Endodermal cell (in vitro differentiated cells): ENCODE results near the gene PLCL2. TPM values are rescaled to one million over a fixed set of nuclear protein-coding genes. Genes with fewer than 3 reads are reported as not detected.

Source experiments
- DNase-seq: peaks from one replicate; pipeline ENCODE4 v3.0.0-alpha.2; 2017
- H3K27ac ChIP-seq: 2 replicates; pipeline ENCODE4 v1.5.1; 2013; ENCODE audit warnings: mild to moderate bottlenecking, low read depth, low read length, moderate library complexity
- H3K27me3 ChIP-seq: 2 replicates; pipeline ENCODE4 v1.6.1; 2013; ENCODE audit warnings: mild to moderate bottlenecking, low read length, moderate library complexity; ENCODE audit not compliant: insufficient read depth, control insufficient read depth, poor library complexity, severe bottlenecking
- H3K36me3 ChIP-seq: 2 replicates; pipeline ENCODE4 v1.7.0; 2013; ENCODE audit warnings: mild to moderate bottlenecking, low read length, moderate library complexity; ENCODE audit not compliant: control insufficient read depth, insufficient read depth
- H3K4me1 ChIP-seq: one replicate; pipeline ENCODE4 v1.7.0; 2013; ENCODE audit warnings: low read length; ENCODE audit not compliant: control insufficient read depth, insufficient read depth
- H3K4me3 ChIP-seq: 2 replicates; pipeline ENCODE4 v1.5.1; 2013; ENCODE audit warnings: mild to moderate bottlenecking, low read length, moderate library complexity
- H3K9ac ChIP-seq: 2 replicates; pipeline ENCODE4 v1.6.1; 2013; ENCODE audit warnings: mild to moderate bottlenecking, low read length, moderate library complexity; ENCODE audit not compliant: poor library complexity, severe bottlenecking; ENCODE audit errors: extremely low read depth
- H3K9me3 ChIP-seq: 2 replicates; pipeline ENCODE4 v1.6.1; 2013; ENCODE audit warnings: mild to moderate bottlenecking, low read length, moderate library complexity; ENCODE audit not compliant: control insufficient read depth
- H3K27ac Mint-ChIP-seq: 2 replicates; pipeline ENCODE4 v1.8.0; 2020; ENCODE audit warnings: mixed read lengths
- H3K27me3 Mint-ChIP-seq: 2 replicates; pipeline ENCODE4 v1.8.0; 2021; ENCODE audit warnings: mild to moderate bottlenecking, mixed read lengths; ENCODE audit not compliant: insufficient read depth
- H3K36me3 Mint-ChIP-seq: 2 replicates; pipeline ENCODE4 v1.8.0; 2020; ENCODE audit warnings: low read depth, mixed read lengths
- H3K4me1 Mint-ChIP-seq: 2 replicates; pipeline ENCODE4 v1.8.0; 2020; ENCODE audit warnings: mixed read lengths
- H3K4me3 Mint-ChIP-seq: 2 replicates; pipeline ENCODE4 v1.8.0; 2020; ENCODE audit warnings: mild to moderate bottlenecking, moderate library complexity, mixed read lengths
- H3K9me3 Mint-ChIP-seq: 2 replicates; pipeline ENCODE4 v1.8.0; 2020; ENCODE audit warnings: mild to moderate bottlenecking, mixed read lengths
- CTCF ChIP-seq: fragments of 200-600 bp; sonication (generic); conservative IDR thresholded peaks from 2 replicates; pipeline ENCODE4 v1.5.0; 2021; ENCODE audit warnings: antibody characterized with exemption, mild to moderate bottlenecking
- WGBS, 2 experiments: methylation state at CpG; one replicate each; pipeline versions ENCODE4 v1.1.5 to v1.1.7; 2013; ENCODE audit warnings: missing lambda C conversion rate in 2 of 2, mixed read lengths in 1 of 2; ENCODE audit not compliant: insufficient coverage in 1 of 2, insufficient read length in 1 of 2; 5-methylcytosine and 5-hydroxymethylcytosine counted together
- total RNA-seq, 2 donors: library from RNA; stranded (reverse); fragmentation: NEBNext Ultra II Directional in 1 of 2; extraction: Animal tissue kit (Norgen Biotek cat#: 25700) in 1 of 2; gene quantifications; 2 replicates in 1 of 2; 3 replicates in 1 of 2; pipeline ENCODE4 v1.2.1, GENCODE V29; 2021

Gene PLCL2
- total RNA-seq, 2 donors from 2014 or later, result 4.2 to 6.9 TPM

DNA sequence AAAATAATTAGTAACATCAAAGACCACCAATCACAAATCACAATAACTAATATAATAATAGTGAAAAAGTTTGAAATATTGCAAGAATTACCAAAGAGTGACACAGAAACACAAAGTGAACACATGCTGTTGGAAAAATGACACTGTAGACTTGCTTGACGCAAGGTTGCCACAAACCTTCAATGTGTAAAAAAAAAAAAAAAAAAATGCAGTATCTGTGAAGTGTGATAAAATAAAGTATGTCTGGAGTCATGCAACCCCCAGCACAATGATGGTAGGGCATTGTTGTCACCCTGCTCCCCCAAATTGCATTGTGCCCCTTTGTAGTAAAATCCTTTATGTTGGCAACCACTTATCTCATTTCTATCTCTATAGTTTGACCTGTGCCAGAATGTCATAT is 190.6 kb downstream of the PLCL2 start:
- H3K27me3 Mint-ChIP-seq, result no peaks in the 10 kb centered on the region
- no peak for TF ChIP-seq CTCF
- no peak overlapping the region for H3K27ac ChIP-seq
- H3K4me3 ChIP-seq, result no peak overlapping the region
- peaks cover 4% of the 10 kb centered on the region for H3K36me3 Mint-ChIP-seq
- DNase-seq, result no peak
- no peak overlapping the region for H3K9ac ChIP-seq
- 100% methylated on average over 1 of the region's 1 CpG; no CpG with 5 or more reads in 1 of the 2 experiments for WGBS, 2 experiments
- H3K4me1 ChIP-seq, result no peaks in the 10 kb centered on the region
- H3K4me3 Mint-ChIP-seq, result no peak overlapping the region
- H3K9me3 Mint-ChIP-seq, result no peaks in the 10 kb centered on the region
- no peaks in the 10 kb centered on the region for H3K27me3 ChIP-seq
- H3K36me3 ChIP-seq, result no peaks in the 10 kb centered on the region
- H3K27ac Mint-ChIP-seq, result no peak overlapping the region
- H3K9me3 ChIP-seq, result peaks cover 6% of the 10 kb centered on the region
- H3K4me1 Mint-ChIP-seq, result peaks cover 4% of the 10 kb centered on the region

DNA sequence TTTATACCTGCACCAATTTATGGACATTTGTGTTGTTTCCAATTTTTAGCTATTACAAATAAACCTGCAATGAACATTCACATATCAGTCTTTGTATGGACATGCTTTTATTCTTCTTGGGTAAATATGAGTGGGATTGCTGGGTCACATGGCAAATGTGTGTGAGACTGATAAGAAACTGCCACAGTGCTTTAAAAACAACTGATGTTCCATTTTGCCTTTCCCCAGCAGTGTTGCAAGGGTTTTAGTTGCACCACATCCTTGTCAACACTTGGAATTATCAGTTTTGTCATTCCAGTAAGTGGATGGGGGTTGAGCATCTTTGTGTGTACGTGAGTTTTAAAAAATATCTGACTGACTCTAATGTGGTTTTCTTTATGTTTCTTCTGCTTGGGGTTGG is 191.2 kb downstream of the PLCL2 start:
- Mint-ChIP-seq H3K27me3 (no peaks in the 10 kb centered on the region), H3K4me3 (no peak overlapping the region), H3K36me3 (peaks cover 4% of the 10 kb centered on the region), H3K27ac (no peak overlapping the region), H3K4me1 (peaks cover under 1% of the 10 kb centered on the region), H3K9me3 (no peaks in the 10 kb centered on the region)
- no peak for DNase-seq
- no peak for TF ChIP-seq CTCF
- Histone ChIP-seq H3K27ac (no peak overlapping the region), H3K9me3 (peaks cover 6% of the 10 kb centered on the region), H3K4me3 (no peak overlapping the region), H3K27me3 (no peaks in the 10 kb centered on the region), H3K36me3 (no peaks in the 10 kb centered on the region), H3K9ac (no peak overlapping the region), H3K4me1 (no peaks in the 10 kb centered on the region)
- WGBS, 2 experiments, result 97 to 100% methylated on average over 1 of the region's 1 CpG

DNA sequence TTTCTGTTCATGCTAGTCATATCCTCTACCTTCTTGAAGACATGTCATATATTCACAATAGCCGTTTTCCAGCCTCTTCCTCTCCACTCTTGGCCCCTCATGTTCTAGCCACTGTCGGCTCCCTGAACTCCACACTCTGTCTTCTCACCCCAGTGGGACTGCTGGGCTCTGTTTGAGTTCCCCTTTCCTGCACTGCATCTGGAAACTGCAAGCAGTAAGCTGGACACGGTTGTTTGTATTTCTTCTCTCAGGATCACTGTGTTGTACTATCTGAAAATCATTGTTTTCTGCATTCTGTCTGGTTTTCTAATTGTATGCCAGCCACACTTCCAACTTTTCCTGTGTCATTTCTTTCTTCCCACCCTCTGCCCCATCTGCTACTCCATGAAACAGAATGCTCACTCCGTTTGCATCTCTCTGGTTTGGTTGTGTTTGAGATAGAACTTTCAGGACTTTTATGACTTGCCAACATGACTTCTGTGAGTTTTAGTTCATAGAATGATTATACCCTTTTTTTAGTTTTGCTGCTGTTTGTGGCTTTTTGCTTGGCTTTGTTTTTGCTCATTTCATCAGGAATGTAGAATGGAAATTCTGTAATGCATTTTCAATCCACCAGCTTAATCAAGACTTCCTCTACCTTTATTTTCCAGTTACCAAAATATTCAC is 192.3 kb downstream of the PLCL2 start:
- WGBS, 2 experiments, result 71 to 77% methylated on average over 3 to 4 of the region's 4 CpGs

More for the DNA sequence above, 192.3 kb downstream of the PLCL2 start:
- peaks cover 4% of the 10 kb centered on the region for H3K36me3 Mint-ChIP-seq
- H3K4me1 ChIP-seq, result no peaks in the 10 kb centered on the region
- H3K9me3 Mint-ChIP-seq, result no peaks in the 10 kb centered on the region
- no peak for DNase-seq
- TF ChIP-seq CTCF, result no peak
- H3K4me3 ChIP-seq, result no peak overlapping the region
- H3K9ac ChIP-seq, result no peak overlapping the region
- no peak overlapping the region for H3K27ac Mint-ChIP-seq
- no peak overlapping the region for H3K4me3 Mint-ChIP-seq
- H3K27me3 ChIP-seq, result no peaks in the 10 kb centered on the region
- H3K9me3 ChIP-seq, result peaks cover 6% of the 10 kb centered on the region
- H3K27ac ChIP-seq, result no peak overlapping the region
- peaks cover 4% of the 10 kb centered on the region for H3K4me1 Mint-ChIP-seq
- no peaks in the 10 kb centered on the region for H3K36me3 ChIP-seq
- no peaks in the 10 kb centered on the region for H3K27me3 Mint-ChIP-seq
